ENCODE measurements around the gene DPF3. TPM values are rescaled to one million over a fixed set of nuclear protein-coding genes. Genes with fewer than 3 reads are reported as not detected.

The DPF3 gene
- total RNA-seq, 6 experiments from 2014 or later: 1.2 to 5.7 (median 2.9) TPM

GRCh38 chr14:72747652-72748051, 146.2 kb downstream of the DPF3 start:
- Histone ChIP-seq H3K36me3 (no peaks in the 10 kb centered on the region), H3K4me1 (no peaks in the 10 kb centered on the region), H3K27me3 (no peaks in the 10 kb centered on the region), H3K9me3 (no peaks in the 10 kb centered on the region), H3K4me3 (no peak overlapping the region), H3K27ac (no peak overlapping the region)
- intact Hi-C loops (cut with DNase I): no loop called here
- TF ChIP-seq POLR2A (IDR thresholded peaks at IDR 0.05) (no peak), CTCF (IDR thresholded peaks at IDR 0.05) (no peak)
- 83% methylated on average over 3 of the region's 3 CpGs for WGBS (ENCODE audit: insufficient coverage, low coverage, low lambda C conversion rate, missing lambda C conversion rate)
- ATAC-seq: no peak
- no peak for DNase-seq

- DNase-seq (peak in 1 of 3 donors; percentile 35), ATAC-seq (no peak)
- no peaks in the 10 kb centered on the region for H3K9me3 ChIP-seq
- no peaks in the 10 kb centered on the region for H3K4me1 ChIP-seq
- WGBS (ENCODE audit: insufficient coverage, low coverage, low lambda C conversion rate, missing lambda C conversion rate): 83% methylated on average over 7 of the region's 20 CpGs
- no peaks in the 10 kb centered on the region for H3K27me3 ChIP-seq
- no peak overlapping the region for H3K27ac ChIP-seq
- TF ChIP-seq POLR2A (IDR thresholded peaks at IDR 0.05) (no peak), CTCF (IDR thresholded peaks at IDR 0.05) (no peak)
- no peaks in the 10 kb centered on the region for H3K36me3 ChIP-seq
- intact Hi-C loops (cut with DNase I): no loop called here
- H3K4me3 ChIP-seq: no peak overlapping the region
Observed at GRCh38 chr14:72745991-72746980, 147.6 kb downstream of the DPF3 start.

- DNase-seq (no peak), ATAC-seq (no peak)
- intact Hi-C loops (cut with DNase I): no loop called here
- TF ChIP-seq POLR2A (IDR thresholded peaks at IDR 0.05): no peak
- no peak for TF ChIP-seq CTCF (IDR thresholded peaks at IDR 0.05)
- no peaks in the 10 kb centered on the region for H3K36me3 ChIP-seq
- H3K27me3 ChIP-seq: no peaks in the 10 kb centered on the region
- no peak overlapping the region for H3K27ac ChIP-seq
- H3K4me3 ChIP-seq: no peak overlapping the region
- H3K4me1 ChIP-seq: no peaks in the 10 kb centered on the region
- H3K9me3 ChIP-seq: no peaks in the 10 kb centered on the region
- WGBS (ENCODE audit: insufficient coverage, low coverage, low lambda C conversion rate, missing lambda C conversion rate): 74% methylated on average over 5 of the region's 5 CpGs
Observed at GRCh38 chr14:72745546-72745945, 148.4 kb downstream of the DPF3 start.

- TF ChIP-seq CTCF (IDR thresholded peaks at IDR 0.05): no peak
- no peak for TF ChIP-seq POLR2A (IDR thresholded peaks at IDR 0.05)
- intact Hi-C loops (cut with DNase I): no loop called here
- DNase-seq (peak in 1 of 3 donors; percentile 19), ATAC-seq (no peak)
- 80% methylated on average over 4 of the region's 8 CpGs for WGBS (ENCODE audit: insufficient coverage, low coverage, low lambda C conversion rate, missing lambda C conversion rate)
- Histone ChIP-seq H3K27ac (no peak overlapping the region), H3K36me3 (no peaks in the 10 kb centered on the region), H3K4me3 (no peak overlapping the region), H3K27me3 (no peaks in the 10 kb centered on the region), H3K9me3 (no peaks in the 10 kb centered on the region), H3K4me1 (no peaks in the 10 kb centered on the region)
Observed at GRCh38 chr14:72744416-72745120, 149.3 kb downstream of the DPF3 start.

Data from right lobe of liver (tissue), 6 donors.